KG1 (cell line): Measurements from ENCODE around the gene LDAH.
"Not testable (repeated sequence)": the region's sequence is repeated elsewhere in the genome, so short reads cannot be mapped to it uniquely, and the experiment has no call there.

Experiments
- DNase-seq: peaks from one replicate; lab custom pipeline; 2025; lab: John Stamatoyannopoulos, UW

Gene LDAH

DNA sequence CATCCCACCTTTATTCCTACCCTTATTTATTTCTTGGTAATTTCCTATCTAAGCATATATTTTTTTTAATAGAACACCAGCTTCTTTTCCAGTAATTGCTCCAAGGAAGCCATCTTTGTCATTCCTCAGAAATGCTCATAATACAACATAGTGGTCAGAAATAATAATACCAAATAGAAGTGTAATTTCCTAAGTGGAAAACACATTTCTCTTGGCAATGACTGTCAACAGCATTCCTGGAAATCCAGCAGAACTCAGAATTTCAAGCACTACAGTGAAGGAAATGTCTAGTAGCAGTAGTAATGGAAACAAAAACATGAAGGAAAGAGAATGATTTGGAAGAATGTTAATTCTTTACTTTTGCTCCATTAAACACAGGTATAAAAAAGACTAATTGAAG, 99.4 kb downstream of the LDAH start:
- DNase-seq = no peak

DNA sequence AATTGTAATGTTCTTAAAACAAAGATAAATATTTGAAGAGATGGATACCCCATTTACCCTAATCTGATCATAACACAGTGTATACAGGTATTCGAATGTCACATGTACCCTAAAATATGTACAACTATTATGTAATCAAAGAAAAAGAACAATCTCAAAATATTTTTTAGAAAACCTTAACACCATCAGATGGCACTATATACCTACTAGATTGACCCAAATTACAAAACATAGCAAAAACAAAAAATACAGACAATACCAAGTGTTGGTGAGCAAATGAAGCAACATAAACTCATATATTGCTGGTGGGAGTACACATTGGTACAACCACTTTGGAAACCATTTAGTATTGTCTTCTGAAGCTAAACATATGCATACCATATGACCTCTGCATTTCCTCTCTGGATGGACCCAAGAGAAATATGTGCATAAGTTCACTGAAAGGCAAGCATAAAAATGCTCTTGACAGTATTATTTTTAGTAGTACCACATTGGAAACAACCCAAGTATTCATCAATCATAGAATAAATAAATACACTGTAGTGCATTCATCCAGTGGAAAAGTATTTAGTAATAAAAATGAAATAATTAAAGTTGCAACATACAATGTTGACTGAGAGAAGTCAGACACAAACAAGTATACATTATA, 100.2 kb downstream of the LDAH start:
- no peak for DNase-seq

DNA sequence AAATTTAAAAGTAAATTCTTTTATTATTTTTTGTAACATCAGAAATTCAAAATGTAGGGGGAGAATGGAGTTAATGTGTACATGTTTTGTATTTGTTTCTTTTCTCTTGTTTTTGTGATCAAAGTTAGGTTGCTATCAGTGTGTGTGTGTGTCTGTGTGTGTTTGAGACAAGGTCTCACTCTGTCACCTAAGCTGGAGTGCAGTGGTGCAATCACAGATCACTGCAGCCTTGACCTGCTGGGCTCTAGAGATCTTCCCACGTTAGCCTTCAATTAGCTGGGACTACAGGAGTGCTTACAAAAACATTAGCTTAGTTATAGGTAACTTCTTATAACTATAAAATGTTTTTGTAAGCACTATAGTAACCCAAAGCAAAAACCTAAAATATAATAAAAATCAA, 105.3 kb downstream of the LDAH start:
- DNase-seq = no peak

DNA sequence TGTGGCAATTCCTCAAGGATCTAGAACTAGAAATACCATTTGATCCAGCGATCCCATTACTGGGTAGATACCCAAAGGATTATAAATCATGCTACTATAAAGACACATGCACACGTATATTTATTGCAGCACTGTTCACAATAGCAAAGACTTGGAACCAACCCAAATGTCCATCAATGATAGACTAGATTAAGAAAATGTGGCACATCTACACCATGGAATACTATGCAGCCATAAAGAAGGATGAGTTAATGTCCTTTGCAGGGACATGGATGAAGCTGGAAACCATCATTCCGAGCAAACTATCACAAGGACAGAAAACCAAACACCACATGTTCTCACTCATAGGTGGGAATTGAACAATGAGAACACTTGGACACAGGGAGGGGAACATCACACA, 106.7 kb downstream of the LDAH start:
- not testable (repeated sequence) for DNase-seq

DNA sequence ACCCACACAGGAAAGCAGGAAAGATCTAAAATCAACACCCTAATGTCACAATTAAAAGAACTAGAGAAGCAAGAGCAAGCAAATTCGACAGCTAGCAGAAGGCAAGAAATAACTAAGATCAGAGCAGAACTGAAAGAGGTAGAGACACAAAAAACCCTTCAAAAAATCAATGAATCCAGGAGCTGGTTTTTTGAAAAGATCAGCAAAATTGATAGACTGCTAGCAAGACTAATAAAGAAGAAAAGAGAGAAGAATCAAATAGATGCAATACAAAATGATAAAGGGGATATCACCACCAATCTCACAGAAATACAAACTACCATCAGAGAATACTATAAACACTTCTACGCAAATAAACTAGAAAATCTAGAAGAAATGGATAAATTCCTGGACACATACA, 108.5 kb downstream of the LDAH start:
- DNase-seq = not testable (repeated sequence)

DNA sequence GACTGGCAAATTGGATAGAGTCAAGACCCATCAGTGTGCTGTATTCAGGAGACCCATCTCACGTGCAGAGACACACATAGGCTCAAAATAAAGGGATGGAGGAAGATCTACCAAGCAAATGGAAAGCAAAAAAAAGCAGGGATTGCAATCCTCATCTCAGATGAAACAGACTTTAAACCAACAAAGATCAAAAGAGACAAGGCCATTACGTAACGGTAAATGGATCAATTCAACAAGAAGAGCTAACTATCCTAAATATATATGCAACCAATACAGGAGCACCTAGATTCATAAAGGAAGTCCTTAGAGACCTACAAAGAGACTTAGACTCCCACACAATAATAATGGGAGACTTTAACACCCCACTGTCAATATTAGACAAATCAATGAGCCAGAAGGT, 109.3 kb downstream of the LDAH start:
- not testable (repeated sequence) for DNase-seq

DNA sequence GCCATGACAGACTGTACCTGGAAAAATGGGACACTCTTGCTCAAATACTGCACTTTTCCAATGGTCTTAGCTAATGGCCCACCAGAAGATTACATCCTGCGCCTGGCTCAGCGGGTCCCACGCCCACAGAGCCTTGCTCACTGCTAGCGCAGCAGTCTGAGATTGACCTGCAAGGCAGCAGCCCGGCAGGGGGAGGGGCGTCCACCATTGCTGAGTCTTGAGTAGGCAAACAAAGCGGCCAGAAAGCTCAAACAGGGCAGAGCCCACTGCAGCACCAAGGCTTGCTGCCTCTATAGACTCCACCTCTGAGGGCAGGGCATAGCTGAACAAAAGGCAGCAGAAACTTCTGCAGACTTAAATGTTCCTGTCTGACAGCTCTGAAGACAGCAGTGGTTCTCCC, 111.3 kb downstream of the LDAH start:
- DNase-seq = not testable (repeated sequence)

DNA sequence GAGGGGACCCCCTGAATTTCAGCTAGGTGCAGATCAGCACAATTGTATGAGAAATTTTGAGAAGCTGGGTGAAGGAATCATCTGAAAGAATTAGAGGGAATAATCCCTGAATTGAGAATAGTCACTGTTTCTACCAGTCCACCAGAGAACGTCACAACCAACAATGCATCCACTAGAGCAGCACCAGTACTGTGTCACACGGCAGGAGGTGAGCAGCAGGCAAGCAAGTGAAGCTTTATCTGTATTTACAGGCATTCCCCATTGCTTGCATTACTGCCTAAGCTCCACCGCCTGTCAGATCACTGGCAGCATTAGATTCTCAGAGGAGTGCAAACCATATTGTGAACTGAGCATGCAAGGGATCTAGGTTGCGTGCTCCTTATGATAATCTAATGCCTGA, 115.3 kb downstream of the LDAH start:
- no peak for DNase-seq

DNA sequence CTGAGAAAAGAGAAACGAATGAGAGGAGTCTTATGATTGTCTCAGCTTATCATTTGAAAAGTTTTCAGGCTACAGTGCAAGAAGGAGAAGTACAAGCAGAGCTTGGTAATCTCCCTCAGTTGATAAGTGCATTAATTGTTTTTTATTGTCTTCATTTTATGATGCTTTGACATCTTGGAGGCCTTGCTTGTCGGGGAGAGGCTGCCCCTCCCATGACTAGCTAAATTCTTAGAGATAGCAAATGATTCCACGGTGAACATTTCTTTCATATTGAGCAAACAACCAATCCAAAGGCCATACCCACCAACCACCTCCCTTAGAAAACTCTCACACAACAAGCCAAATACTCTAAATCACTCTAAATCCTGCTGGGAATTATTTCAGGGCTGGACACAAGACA, 116.1 kb downstream of the LDAH start:
- DNase-seq = no peak

DNA sequence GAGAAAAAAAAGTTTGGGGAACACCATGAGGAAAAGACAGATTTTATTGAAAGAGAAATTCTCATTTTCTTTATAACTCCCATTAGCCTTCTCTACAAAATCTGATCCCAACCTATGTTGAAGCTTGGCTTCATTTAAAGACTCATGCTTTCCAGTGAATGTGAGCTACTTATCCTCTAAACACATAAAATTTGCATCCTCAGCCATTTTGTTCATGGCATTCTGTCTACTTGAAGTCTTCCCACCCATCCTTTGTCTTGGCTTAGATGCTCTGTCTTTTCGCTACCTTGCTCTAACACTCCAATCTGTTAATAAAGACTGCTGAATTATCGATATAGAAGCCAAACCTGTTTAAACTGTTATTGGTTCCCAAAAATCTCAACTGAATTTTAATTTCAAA, 116.7 kb downstream of the LDAH start:
- no peak for DNase-seq

DNA sequence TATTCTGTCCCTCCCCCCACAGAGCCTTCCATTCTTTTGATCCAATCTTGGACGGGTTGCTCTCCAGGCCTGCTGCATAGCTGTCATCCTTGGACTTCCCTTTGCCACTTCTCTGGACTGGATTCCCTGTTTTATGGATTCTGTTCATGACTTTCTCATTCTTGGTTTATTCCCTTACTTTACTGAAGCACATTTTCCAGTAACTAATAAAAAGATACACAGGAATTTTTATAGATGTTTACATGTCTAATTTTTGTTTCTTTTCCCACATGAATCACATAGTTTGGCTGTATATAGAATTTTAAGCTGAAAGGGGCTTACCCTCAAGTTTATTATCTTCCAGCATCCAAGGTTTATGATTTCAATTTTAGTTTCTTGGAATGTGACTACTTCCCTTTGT, 118.0 kb downstream of the LDAH start:
- no peak for DNase-seq

DNA sequence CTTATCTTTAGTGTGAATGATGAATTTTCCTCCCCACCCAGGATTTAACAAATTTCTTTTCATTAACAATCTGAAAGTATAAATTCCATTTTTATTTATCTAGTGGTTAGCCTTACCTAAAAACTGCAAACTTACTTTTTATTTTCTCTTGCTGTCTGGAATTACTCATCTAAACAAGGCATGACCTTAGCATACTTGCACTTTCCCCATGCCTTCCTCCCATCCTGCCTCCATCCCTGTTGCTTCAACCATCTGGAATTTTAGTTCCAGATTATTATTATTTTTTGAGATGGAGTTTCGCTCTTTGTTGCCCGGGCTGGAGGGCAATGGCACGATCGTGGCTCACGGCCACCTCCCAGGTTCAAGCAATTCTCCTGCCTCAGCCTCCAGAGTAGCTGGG, 120.3 kb downstream of the LDAH start:
- no peak for DNase-seq

DNA sequence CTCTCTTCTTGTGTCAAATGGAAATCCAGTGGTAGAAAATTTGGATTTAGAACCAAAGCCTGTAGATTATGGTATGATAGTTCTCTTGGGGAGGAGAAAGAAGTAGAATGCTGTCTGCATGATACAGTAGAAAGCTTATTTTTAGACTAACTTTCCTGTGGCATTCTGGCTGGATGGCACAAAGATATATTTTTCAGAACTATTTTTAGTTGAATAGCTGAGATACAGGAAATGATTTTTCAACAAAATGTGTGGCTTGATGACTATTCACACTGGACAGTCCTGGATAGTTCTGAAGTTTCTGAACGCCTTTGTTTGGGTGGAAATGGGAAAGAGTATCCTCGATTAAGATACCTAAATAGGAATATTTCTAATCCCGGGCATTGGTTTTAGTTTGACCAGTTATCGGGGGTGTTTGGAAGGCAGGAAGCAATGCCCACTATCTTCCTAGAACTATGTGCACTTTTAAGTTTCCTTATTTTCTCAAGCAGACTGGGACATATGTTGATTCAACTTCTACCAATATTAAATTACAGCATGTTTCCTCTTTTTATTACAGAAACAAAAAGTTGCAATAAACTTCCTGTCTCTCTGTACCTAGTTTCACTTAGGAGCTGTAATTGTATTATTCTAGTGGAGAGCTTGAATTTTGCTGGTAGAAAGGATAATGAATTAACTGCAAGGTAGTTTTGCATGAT, 123.8 kb downstream of the LDAH start:
- no peak for DNase-seq

DNA sequence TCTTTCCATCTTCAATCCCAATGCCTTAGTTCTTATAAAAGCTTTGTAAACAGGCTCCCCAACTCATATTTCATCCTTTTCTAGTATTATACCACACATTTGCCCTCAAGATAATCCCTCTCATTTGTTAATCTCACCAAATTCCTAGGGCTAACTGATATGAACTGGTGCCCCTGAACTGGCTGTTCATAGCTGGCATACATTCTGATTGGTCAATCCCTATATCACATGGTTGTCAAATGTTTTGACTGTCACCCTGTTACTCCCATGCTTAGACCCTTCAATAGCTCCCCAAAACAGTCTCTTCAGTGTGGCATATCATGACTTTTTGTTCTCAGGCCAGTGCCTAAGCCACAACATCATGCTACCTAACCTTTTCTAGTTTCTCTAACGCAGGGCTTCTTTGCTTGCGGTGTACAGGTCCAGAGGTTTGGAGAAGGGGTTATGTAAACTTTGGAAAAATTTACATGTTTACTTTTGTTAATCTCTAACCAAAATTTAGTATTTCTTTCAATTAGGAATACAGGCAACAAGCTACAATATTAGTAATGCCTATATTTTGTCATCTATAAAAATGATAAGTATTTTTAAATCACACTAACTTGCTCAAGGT, 125.5 kb downstream of the LDAH start:
- DNase-seq = no peak

DNA sequence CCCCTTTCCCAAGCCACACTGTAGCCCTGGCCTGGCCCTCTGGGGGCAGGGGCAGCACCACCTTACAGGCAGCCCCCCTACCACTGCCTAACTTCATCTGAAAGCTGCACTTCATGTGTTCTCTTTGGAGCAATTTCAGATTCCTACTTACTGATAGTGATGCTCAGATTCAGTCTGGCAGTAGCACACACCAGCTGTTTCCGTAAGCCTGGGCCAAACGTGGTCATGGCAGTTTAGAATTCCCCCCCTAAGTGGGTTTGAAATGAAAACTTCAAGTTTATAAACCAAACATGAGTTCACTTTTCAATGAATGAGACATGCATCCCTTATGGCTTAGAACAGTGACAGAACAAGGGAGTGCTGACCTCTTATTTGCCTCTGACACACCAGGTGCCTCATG, 126.5 kb downstream of the LDAH start:
- no peak for DNase-seq

DNA sequence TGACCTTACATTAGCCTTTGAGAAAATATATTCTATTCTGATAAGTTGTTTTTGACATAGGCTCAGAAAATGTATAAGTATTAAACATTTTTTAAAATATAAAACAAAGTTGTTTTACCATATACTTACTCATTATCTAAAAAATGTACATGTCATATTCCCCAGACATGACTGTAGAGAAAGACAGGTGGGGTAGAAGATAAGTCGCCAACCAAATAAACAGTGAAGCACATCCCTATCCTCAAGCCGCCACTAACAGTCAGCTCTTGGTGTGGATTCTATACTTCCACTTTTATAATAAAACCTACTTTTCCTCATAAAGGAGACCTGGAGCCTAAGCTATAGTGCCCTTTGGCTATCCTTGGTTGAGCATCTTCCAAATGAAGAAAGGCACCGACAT, 129.6 kb downstream of the LDAH start:
- no peak for DNase-seq

DNA sequence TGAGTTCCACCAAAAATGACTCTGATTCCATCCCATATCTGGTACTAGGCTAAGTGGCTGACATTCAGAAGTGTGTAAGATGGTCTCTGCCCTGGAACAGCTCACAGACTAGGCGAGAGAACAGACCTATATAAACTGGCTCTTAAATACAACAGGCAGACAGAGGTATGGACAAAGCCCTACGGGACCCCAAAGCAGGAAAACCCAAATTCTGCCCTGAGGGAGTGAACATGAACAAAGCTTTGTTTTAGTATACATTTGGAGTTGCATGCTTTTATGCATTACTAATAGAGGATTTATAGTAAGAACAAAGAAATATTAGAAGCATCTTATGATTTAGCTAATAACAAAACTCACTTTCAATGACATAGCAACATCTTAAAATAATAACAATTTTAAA, 130.8 kb downstream of the LDAH start:
- no peak for DNase-seq

DNA sequence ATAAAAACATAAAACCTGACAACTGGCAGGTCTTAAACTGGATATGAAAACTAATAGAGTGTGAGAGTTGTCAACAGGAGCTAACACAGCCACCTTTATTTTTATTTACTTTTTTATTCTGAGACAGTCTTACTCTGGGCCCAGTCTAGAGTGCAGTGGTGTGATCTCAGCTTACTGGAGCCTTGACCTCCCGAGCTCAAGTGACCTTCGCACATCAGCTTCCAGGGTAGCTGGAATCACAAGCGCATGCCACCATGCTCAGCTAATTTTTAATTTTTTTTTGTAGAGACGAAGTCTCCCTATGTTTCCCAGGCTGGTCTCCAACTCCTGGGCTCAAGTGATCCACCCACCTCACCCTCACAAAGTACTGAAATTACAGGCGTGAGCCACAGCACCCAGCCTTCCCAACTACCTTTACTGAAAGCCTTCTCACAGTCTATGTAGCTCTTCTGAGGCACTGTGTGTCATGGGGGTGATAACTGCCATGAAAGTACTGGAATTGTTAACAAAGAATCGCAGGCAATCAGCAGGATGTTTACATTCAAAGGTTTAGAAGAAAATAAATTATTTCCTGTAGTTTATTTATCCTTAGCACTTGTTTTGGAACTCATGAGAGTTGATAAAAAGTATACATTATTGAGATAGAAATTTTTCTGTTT, 131.7 kb downstream of the LDAH start:
- DNase-seq = no peak

DNA sequence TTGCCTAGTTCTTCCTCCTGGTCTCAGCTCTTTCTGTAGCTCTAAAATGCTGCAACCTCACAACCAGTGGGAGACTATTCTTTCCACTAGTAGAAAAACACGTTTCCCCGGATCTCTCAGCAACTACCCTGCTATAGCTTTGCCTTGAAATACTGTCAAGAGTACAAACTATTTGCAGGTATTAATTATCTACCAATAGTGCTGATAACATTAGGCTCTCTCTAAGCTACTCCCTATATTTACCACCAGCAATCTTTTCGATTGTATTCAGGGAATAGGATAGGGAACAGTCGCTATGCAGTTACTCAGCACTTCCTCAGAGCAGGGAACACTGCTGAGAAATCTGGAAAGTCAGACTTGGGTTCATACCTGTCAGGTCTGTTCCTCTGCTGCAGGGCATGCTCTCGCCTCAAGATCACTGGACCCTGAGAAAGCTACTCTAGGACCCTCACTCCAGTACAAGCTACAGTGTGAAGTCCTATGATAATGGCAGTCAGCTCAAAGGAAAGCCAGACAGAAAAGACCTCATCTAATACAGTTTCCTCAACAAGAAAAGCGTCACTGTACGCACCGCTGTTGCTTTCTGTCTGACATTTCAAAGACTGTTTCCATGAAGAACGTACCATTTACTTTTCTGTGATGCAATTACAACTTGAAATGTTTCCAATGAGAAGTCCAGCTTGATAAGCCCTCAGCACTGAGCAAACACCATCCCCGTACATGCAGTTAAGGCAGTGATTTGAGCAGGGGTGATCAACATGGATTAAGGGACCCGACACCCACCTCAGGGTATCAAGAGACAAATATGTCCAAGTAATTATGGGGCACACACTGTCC, 133.3 kb downstream of the LDAH start:
- no peak for DNase-seq

DNA sequence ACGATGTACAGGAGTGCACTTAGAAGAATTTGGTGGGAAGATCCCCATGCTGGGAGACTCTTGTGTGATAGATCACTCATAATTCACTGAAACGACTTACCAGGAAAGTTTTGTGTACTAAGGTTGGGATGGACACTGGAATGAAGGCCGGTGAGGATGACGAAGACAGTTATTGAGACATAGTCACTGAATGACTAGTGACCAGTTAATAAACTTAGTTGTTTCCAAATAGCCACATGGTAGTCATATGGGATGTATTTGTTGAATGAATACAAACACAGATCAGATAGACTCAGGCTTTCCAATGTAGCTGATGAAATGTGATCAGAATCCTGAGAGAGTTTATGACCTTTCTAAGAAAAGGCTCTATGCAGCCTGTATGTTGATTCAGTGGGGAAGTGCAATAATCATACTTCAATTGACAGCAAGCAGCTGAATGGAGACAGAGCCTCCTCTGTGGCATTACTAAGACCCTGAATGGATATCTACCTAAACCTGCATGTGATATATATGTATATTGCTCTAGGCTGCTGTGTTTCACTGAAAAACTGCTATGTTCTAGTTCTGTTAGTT, 135.6 kb downstream of the LDAH start:
- DNase-seq = no peak

DNA sequence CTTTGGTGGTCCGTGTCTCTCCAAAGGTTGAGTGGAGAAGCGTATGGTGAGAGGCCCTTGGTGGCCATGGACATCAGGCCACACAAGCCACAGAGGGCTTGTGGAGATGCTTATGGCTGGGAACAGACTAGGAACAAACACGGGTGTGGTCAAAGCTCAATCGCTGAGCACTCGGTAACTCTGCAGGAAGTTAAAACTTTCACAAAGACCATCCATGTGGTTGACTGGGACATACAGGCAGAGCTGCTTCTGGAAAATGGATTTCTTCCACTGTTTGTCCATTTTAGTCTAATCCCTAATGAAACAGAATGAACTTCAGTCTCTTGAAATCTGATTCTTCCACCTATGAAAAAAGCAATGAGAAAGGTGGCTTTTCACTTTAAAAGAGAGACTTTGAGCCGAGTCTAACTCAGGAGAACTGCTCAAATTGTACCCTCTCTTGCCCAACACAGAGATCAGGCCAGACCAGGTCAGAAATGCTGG, 138.3 kb downstream of the LDAH start:
- no peak for DNase-seq
